HCT116 (cell line): ENCODE results near the gene SLC6A3. TPM values are rescaled to one million over a fixed set of nuclear protein-coding genes. Genes with fewer than 3 reads are reported as not detected.

Experiments used
- ATAC-seq: fragments of 200-7000 bp; cut with Tn5 transposase; 2 replicates; pipeline ENCODE4 v1.9.1; 2020; ENCODE audit warnings: mild to moderate bottlenecking, moderate library complexity
- BruUV-seq: library from RNA; stranded (reverse); fragments of 400-500 nt; replicated peaks from 2 replicates; lab custom pipeline; 2021; lab: Mats Ljungman, UMichigan
- CTCF ChIA-PET: fragments of 300-600 bp; sonication (Branson Sonifier 250); formaldehyde crosslinking; loops from one replicate; lab custom pipeline; 2021; ENCODE audit warnings: antibody characterized with exemption; lab: Charles Lee
- POLR2A ChIA-PET: fragments of 300-600, 350-600 bp; sonication (Branson Sonifier 250); formaldehyde crosslinking; loops from one replicate; lab custom pipeline; 2021; ENCODE audit warnings: antibody characterized with exemption; lab: Charles Lee
- RAD21 ChIA-PET, 2 experiments: fragments of 300-600 bp; sonication (Branson Sonifier 250); formaldehyde crosslinking; loops; one replicate each; lab custom pipeline; 2023; ENCODE audit warnings: low total read pairs in 2 of 2; ENCODE audit not compliant: uncharacterized antibody in 2 of 2, unreplicated experiment in 2 of 2, low non-redundant PET in 1 of 2; lab: Charles Lee
- DNase-seq: peaks from one replicate; pipeline ENCODE4 v3.0.0-alpha.2; 2010; ENCODE audit warnings: low read depth, low spot score
- H2AFZ ChIP-seq: fragments of 200-600 bp; shearing (Covaris generic), sonication (generic); 2 replicates; pipeline ENCODE4 v1.6.1; 2017; ENCODE audit warnings: low read depth, mixed run types, mixed read lengths, antibody characterized with exemption, low read length; ENCODE audit not compliant: poor library complexity, severe bottlenecking
- H3K27ac ChIP-seq: 2 replicates; pipeline ENCODE4 v1.5.1; 2012; ENCODE audit warnings: low read depth, low read length
- H3K27me3 ChIP-seq: fragments of 200-600 bp; sonication (generic); 2 replicates; pipeline ENCODE4 v1.6.1; 2016; ENCODE audit warnings: mixed run types, low read length, mixed read lengths; ENCODE audit not compliant: insufficient read depth
- H3K36me3 ChIP-seq, 2 experiments: fragments of 200-500 bp in 1 of 2; fragments of 200-600 bp in 1 of 2; sonication (Bioruptor generic) in 1 of 2; sonication (generic) in 1 of 2; 2 replicates each; pipeline versions ENCODE4 v1.5.1 to v1.6.1; 2014 to 2016; ENCODE audit warnings: low read length in 2 of 2, inconsistent platforms in 1 of 2, mixed read lengths in 1 of 2, mixed run types in 1 of 2; ENCODE audit not compliant: insufficient read depth in 2 of 2, control insufficient read depth in 1 of 2
- H3K4me1 ChIP-seq, 2 experiments: fragments of 200-600 bp in 1 of 2; sonication (generic) in 1 of 2; 2 replicates each; pipeline versions ENCODE4 v1.5.1 to v1.6.1; 2012 to 2017; ENCODE audit warnings: low read length in 2 of 2, inconsistent platforms in 1 of 2, mild to moderate bottlenecking in 1 of 2, mixed read lengths in 1 of 2, mixed run types in 1 of 2, moderate library complexity in 1 of 2; ENCODE audit not compliant: insufficient read depth in 2 of 2, control insufficient read depth in 1 of 2
- H3K4me2 ChIP-seq: fragments of 200-600 bp; sonication (generic); 2 replicates; pipeline ENCODE4 v1.6.1; 2017; ENCODE audit warnings: mixed run types, low read length, mixed read lengths
- H3K4me3 ChIP-seq, 2 experiments: fragments of 200-600 bp in 1 of 2; sonication (generic) in 1 of 2; replicated peaks in 1 of 2; 2 replicates each; pipeline ENCODE4 v1.5.1; 2011 to 2016; ENCODE audit warnings: low read length in 2 of 2, control low read depth in 1 of 2, low read depth in 1 of 2, mild to moderate bottlenecking in 1 of 2, mixed read lengths in 1 of 2, mixed run types in 1 of 2
- H3K79me2 ChIP-seq: fragments of 200-600 bp; sonication (generic); 2 replicates; pipeline ENCODE4 v1.6.1; 2017; ENCODE audit warnings: mild to moderate bottlenecking, mixed run types, low read length, moderate library complexity, mixed read lengths; ENCODE audit not compliant: insufficient read depth
- H3K9ac ChIP-seq: fragments of 200-600 bp; sonication (generic); 2 replicates; pipeline ENCODE4 v1.6.1; 2016; ENCODE audit warnings: low read length, mixed read lengths
- H3K9me2 ChIP-seq: fragments of 200-600 bp; sonication (generic), shearing (Covaris generic); 2 replicates; pipeline ENCODE4 v1.6.1; 2017; ENCODE audit warnings: mixed run types, mild to moderate bottlenecking, moderate library complexity; ENCODE audit not compliant: insufficient read depth
- H3K9me3 ChIP-seq, 2 experiments: fragments of 200-500 bp in 1 of 2; fragments of 200-600 bp in 1 of 2; sonication (Bioruptor generic) in 1 of 2; sonication (generic) in 1 of 2; 2 replicates each; pipeline ENCODE4 v1.6.1; 2014 to 2017; ENCODE audit warnings: low read length in 2 of 2, mixed read lengths in 2 of 2, inconsistent platforms in 1 of 2, low read depth in 1 of 2, mild to moderate bottlenecking in 1 of 2, mixed run types in 1 of 2, moderate library complexity in 1 of 2; ENCODE audit not compliant: control insufficient read depth in 1 of 2, insufficient read depth in 1 of 2
- H4K20me1 ChIP-seq: fragments of 200-600 bp; sonication (generic), shearing (Covaris generic); 2 replicates; pipeline ENCODE4 v1.6.1; 2017; ENCODE audit warnings: mixed run types, mild to moderate bottlenecking, moderate library complexity; ENCODE audit not compliant: insufficient read depth
- ELF1 ChIP-seq: IDR thresholded peaks from 2 replicates; pipeline ENCODE4 v1.6.1; 2012; ENCODE audit warnings: low read depth, borderline replicate concordance
- EZH2 ChIP-seq: fragments of 200-600 bp; sonication (generic); IDR thresholded peaks from 2 replicates; pipeline ENCODE4 v1.6.1; 2017; ENCODE audit warnings: antibody characterized with exemption, mixed run types
- JUND ChIP-seq: IDR thresholded peaks from 2 replicates; pipeline ENCODE4 v1.6.1; 2012
- POLR2AphosphoS5 ChIP-seq: IDR thresholded peaks from 2 replicates; pipeline ENCODE4 v1.6.1; 2011; ENCODE audit warnings: mild to moderate bottlenecking, low read depth, low read length, moderate library complexity
- RAD21 ChIP-seq: IDR thresholded peaks from 2 replicates; pipeline ENCODE4 v1.6.1; 2012; ENCODE audit warnings: low read depth, mild to moderate bottlenecking
- REST ChIP-seq: IDR thresholded peaks from 2 replicates; pipeline ENCODE4 v1.6.1; 2012; ENCODE audit warnings: low read depth
- SIN3A ChIP-seq: IDR thresholded peaks from 2 replicates; pipeline ENCODE4 v1.6.1; 2012; ENCODE audit warnings: low read depth
- SRF ChIP-seq: IDR thresholded peaks from 2 replicates; pipeline ENCODE4 v1.6.1; 2012; ENCODE audit warnings: low read depth
- YY1 ChIP-seq: IDR thresholded peaks from 2 replicates; pipeline ENCODE4 v1.6.1; 2011; ENCODE audit warnings: low read length, low read depth, moderate library complexity, mild to moderate bottlenecking; ENCODE audit not compliant: insufficient replicate concordance; ENCODE audit errors: extremely low read depth
- ZBTB33 ChIP-seq: IDR thresholded peaks from 2 replicates; pipeline ENCODE4 v1.6.1; 2011; ENCODE audit warnings: mild to moderate bottlenecking, low read length, moderate library complexity; ENCODE audit not compliant: insufficient replicate concordance; ENCODE audit errors: extremely low read depth
- ZFX ChIP-seq: fragments of 450-650 bp; IDR thresholded peaks from 2 replicates; pipeline ENCODE4 v1.6.1; 2017
- ZNF274 ChIP-seq: fragments of 200-500 bp; sonication (Bioruptor generic); IDR thresholded peaks from 2 replicates; pipeline ENCODE4 v1.6.1; 2014; ENCODE audit warnings: mild to moderate bottlenecking, low read depth, low read length, inconsistent platforms
- intact Hi-C: fragments of 100-400 bp; cut with micrococcal nuclease; formaldehyde crosslinking; loops from 2 replicates; pipeline ENCODE4 v1.10.0; 2022
- total RNA-seq: library from RNA; stranded (reverse); gene quantifications from one replicate; pipeline ENCODE4 v1.2.1, GENCODE V29; 2021; ENCODE audit not compliant: unreplicated experiment

The SLC6A3 gene
- total RNA-seq, 1 experiment from 2014 or later: not detected

GRCh38 chr5:1436036-1436435 is 9.2 kb downstream of the SLC6A3 start:
- POLR2A ChIA-PET: no interaction called here
- no peak for TF ChIP-seq ZBTB33
- no peaks in the 10 kb centered on the region for H3K9me3 ChIP-seq
- H3K27me3 ChIP-seq: no peaks in the 10 kb centered on the region
- CTCF ChIA-PET: no interaction called here
- no peaks in the 10 kb centered on the region for H3K79me2 ChIP-seq
- H4K20me1 ChIP-seq: no peaks in the 10 kb centered on the region
- H3K27ac ChIP-seq: no peak overlapping the region
- no peaks in the 10 kb centered on the region for H3K36me3 ChIP-seq
- intact Hi-C loops: no loop called here
- H2AFZ ChIP-seq: no peak overlapping the region
- H3K4me1 ChIP-seq: peaks cover 5 to 10% of the 10 kb centered on the region in 2 experiments
- ATAC-seq: no peak
- no peak overlapping the region for H3K4me3 ChIP-seq
- BruUV-seq: no TSS peak
- DNase-seq: no peak
- RAD21 ChIA-PET: no interaction called here
- H3K9me2 ChIP-seq: no peaks in the 10 kb centered on the region
- no peak overlapping the region for H3K9ac ChIP-seq
- H3K4me2 ChIP-seq: no peak overlapping the region

DNA sequence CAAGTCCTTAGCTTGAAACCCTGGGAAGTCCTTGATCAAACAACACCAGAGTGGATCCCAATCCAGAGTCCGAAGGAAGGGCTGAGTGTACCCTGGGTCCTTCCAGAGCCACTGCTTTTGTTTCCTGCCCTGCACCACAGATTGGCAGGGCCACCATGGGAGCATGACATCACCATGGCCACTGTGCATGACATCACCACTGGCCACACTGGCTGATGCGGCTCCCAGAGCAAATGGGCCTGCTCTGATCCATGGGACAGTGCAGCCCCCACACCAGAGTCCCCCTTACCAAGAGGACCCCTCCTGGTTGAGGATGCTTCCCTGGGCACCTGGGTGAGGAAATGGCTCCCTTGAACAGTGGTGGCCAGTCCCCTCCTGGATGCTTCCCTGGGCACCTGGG is 9.9 kb downstream of the SLC6A3 start:
- no peak for DNase-seq
- H3K4me3 ChIP-seq: no peak overlapping the region
- H4K20me1 ChIP-seq: no peaks in the 10 kb centered on the region
- no peak overlapping the region for H2AFZ ChIP-seq
- no peak overlapping the region for H3K4me2 ChIP-seq
- no peak overlapping the region for H3K9ac ChIP-seq
- ChIA-PET POLR2A (no interaction called here), RAD21 (no interaction called here), CTCF (no interaction called here)
- H3K27me3 ChIP-seq: no peaks in the 10 kb centered on the region
- no peaks in the 10 kb centered on the region for H3K9me3 ChIP-seq
- TF ChIP-seq ELF1: no peak
- no peak for TF ChIP-seq EZH2
- no peak for TF ChIP-seq RAD21
- TF ChIP-seq SIN3A: no peak
- TF ChIP-seq SRF: no peak
- no peak for TF ChIP-seq ZFX
- no peak for TF ChIP-seq POLR2AphosphoS5
- no peak for TF ChIP-seq REST
- no peak for TF ChIP-seq ZNF274
- TF ChIP-seq JUND: no peak
- TF ChIP-seq YY1: no peak
- H3K27ac ChIP-seq: no peak overlapping the region
- no peaks in the 10 kb centered on the region for H3K9me2 ChIP-seq
- H3K36me3 ChIP-seq: no peaks in the 10 kb centered on the region
- no peaks in the 10 kb centered on the region for H3K79me2 ChIP-seq
- no TSS peak for BruUV-seq
- no peak for ATAC-seq
- H3K4me1 ChIP-seq: peaks cover 5 to 10% of the 10 kb centered on the region in 2 experiments
- intact Hi-C loops: no loop called here
